ENCODE data around the gene CDYL.

The CDYL gene

GRCh38 chr6:4977468-4977867 lies 201.3 kb downstream of the CDYL start:
- H3K36me3 ChIP-seq = no peaks in the 10 kb centered on the region
- H3K9me3 ChIP-seq = peaks cover 0 to 15% (median 0%) of the 10 kb centered on the region in 3 donors
- no peak overlapping the region for H3K27ac ChIP-seq
- intact Hi-C loops (cut with DNase I; ENCODE audit: low total_unique reads) = no loop called here
- H3K27me3 ChIP-seq = no peaks in the 10 kb centered on the region
- peaks cover 0 to 15% (median 11%) of the 10 kb centered on the region in 4 donors for H3K4me1 ChIP-seq
- TF ChIP-seq CTCF (IDR thresholded peaks at IDR 0.05) = no peak
- DNase-seq = no peak
- no peak overlapping the region for H3K4me3 ChIP-seq

GRCh38 chr6:4979426-4979825 lies 203.2 kb downstream of the CDYL start:
- Histone ChIP-seq H3K36me3 (no peaks in the 10 kb centered on the region), H3K4me3 (no peak overlapping the region), H3K27me3 (no peaks in the 10 kb centered on the region), H3K4me1 (peaks cover 0 to 9% (median 5%) of the 10 kb centered on the region in 4 donors), H3K27ac (no peak overlapping the region), H3K9me3 (peaks cover 0 to 15% (median 0%) of the 10 kb centered on the region in 3 donors)
- intact Hi-C loops (cut with DNase I; ENCODE audit: low total_unique reads) = no loop called here
- DNase-seq = no peak
- TF ChIP-seq CTCF (IDR thresholded peaks at IDR 0.05) = no peak

GRCh38 chr6:4981761-4982160 lies 205.6 kb downstream of the CDYL start:
- Histone ChIP-seq H3K36me3 (no peaks in the 10 kb centered on the region), H3K9me3 (peaks cover 0 to 15% (median 0%) of the 10 kb centered on the region in 3 donors)

GRCh38 chr6:4983322-4983721 lies 207.1 kb downstream of the CDYL start:
- Histone ChIP-seq H3K36me3 (no peaks in the 10 kb centered on the region), H3K9me3 (peaks cover 0 to 15% (median 7%) of the 10 kb centered on the region in 3 donors), H3K27ac (no peak overlapping the region), H3K27me3 (no peaks in the 10 kb centered on the region), H3K4me3 (no peak overlapping the region), H3K4me1 (no peaks in the 10 kb centered on the region)
- intact Hi-C loops (cut with DNase I; ENCODE audit: low total_unique reads) = no loop called here
- no peak for DNase-seq
- TF ChIP-seq CTCF (IDR thresholded peaks at IDR 0.05) = no peak

More at GRCh38 chr6:4981761-4982160, 205.6 kb downstream of the CDYL start:
- intact Hi-C loops (cut with DNase I; ENCODE audit: low total_unique reads) = no loop called here
- H3K4me1 ChIP-seq = no peaks in the 10 kb centered on the region
- no peak for DNase-seq
- no peak overlapping the region for H3K4me3 ChIP-seq
- no peaks in the 10 kb centered on the region for H3K27me3 ChIP-seq
- TF ChIP-seq CTCF (IDR thresholded peaks at IDR 0.05) = no peak
- H3K27ac ChIP-seq = no peak overlapping the region

GRCh38 chr6:4986999-4987398 lies 210.8 kb downstream of the CDYL start:
- TF ChIP-seq CTCF (IDR thresholded peaks at IDR 0.05) = no peak
- intact Hi-C loops (cut with DNase I; ENCODE audit: low total_unique reads) = no loop called here
- H3K36me3 ChIP-seq = peaks cover 0 to 8% (median 0%) of the 10 kb centered on the region in 3 donors
- no peak overlapping the region for H3K27ac ChIP-seq
- DNase-seq = no peak
- no peaks in the 10 kb centered on the region for H3K4me1 ChIP-seq
- no peaks in the 10 kb centered on the region for H3K27me3 ChIP-seq
- no peak overlapping the region for H3K4me3 ChIP-seq
- peaks cover 0 to 7% (median 0%) of the 10 kb centered on the region in 3 donors for H3K9me3 ChIP-seq

GRCh38 chr6:4987432-4987831 lies 211.2 kb downstream of the CDYL start:
- Histone ChIP-seq H3K4me1 (no peaks in the 10 kb centered on the region), H3K36me3 (peaks cover 0 to 8% (median 0%) of the 10 kb centered on the region in 3 donors), H3K27ac (no peak overlapping the region), H3K27me3 (no peaks in the 10 kb centered on the region), H3K9me3 (peaks cover 0 to 7% (median 0%) of the 10 kb centered on the region in 3 donors), H3K4me3 (no peak overlapping the region)
- no peak for TF ChIP-seq CTCF (IDR thresholded peaks at IDR 0.05)
- intact Hi-C loops (cut with DNase I; ENCODE audit: low total_unique reads) = no loop called here
- no peak for DNase-seq
